ENCODE results near the gene CCDC174.
"Not testable (repeated sequence)": the region's sequence is repeated elsewhere in the genome, so short reads cannot be mapped to it uniquely, and the experiment has no call there.

The CCDC174 gene

DNA sequence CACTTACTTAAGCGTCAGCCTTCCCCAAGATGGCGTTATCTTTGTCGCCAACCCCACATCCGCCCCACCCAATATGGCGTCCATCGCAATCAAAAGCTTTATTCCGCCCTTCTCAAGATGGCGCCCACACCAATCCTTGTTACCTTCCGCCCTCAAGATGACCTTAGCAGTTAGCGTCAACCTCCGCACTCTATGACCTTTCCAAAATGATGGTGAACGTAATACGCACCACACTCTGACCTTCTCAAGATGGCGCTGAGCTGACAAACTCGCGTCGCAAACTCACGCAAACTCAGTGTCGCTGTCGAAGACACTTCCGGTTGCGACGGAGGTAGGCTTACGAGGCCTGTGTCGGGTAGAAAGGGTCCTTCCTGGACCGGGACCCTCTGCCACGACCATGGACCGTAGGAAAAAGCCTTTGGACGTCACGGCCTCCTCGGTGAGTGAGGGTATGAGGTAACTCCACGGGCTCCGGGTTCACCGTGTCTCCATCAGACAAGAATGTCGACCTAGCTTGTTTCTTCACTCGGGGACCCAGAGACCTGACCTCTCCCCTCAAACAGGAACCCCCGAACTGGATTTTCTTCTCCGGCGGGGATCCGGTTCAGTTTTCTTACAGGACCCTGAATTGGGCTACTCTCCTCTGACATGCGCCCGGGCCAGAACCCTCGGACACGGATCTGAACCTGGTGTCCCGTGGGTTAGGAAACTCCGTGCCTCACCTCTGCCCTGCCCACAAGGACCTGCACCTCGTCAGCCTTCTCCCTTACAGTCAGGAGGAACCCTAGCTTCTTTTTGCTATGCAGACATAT, at the start of gene CCDC174:
Gene CCDC174 (plus strand): TSS at position 323 of the 812 bp plus-strand sequence. CDS start 75 bp downstream, at position 398.
- TF ChIP-seq ZNF274 (IDR thresholded peaks at IDR 0.05; ENCODE audit: low read depth, low read length): no peak
- H3K4me3 ChIP-seq (ENCODE audit: low read length): peak within 1 kb of the TSS; percentile 84

DNA sequence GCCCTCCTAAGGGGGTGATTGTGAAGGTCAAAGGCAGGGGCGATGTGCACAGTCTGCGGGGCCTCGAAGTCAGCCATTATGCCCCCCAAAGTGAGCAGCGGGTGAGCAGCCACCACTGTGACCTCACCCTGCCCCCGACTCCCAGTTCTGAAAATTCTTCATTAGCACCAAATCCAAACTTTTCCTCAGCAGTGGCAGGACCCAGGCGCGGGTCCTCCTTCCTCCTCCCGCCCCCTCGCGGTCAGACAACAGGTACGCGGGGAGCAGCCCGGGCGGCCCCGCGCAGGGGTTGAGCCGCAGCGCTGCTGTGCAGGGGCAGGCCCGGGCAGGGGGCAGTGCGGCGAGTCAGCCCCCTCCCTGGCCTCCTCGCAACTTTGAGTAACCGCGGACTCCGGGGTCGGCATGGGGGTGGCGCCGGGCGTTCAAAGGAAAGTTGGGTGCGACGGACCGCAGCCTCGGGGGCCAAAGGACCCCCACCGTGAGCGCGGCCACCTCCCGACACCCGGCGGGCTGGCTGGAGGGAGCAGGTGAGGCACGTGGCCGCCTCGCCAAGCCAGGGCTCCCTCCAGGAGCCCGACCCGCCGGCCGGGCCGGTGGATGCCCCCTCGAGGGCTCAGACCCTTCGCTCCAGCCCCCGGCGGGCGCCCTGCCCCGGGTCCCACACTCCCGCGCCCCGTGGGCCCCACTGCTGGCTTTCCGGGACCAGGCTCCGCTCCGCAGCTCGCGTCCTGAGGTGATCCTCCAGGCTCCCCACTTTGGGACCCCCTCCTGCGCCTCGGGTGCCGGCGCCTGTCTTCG, 49.4 kb upstream of the CCDC174 start:
- H3K4me3 ChIP-seq (ENCODE audit: low read length): no peak overlapping the region
- no peak for TF ChIP-seq ZNF274 (IDR thresholded peaks at IDR 0.05; ENCODE audit: low read depth, low read length)

DNA sequence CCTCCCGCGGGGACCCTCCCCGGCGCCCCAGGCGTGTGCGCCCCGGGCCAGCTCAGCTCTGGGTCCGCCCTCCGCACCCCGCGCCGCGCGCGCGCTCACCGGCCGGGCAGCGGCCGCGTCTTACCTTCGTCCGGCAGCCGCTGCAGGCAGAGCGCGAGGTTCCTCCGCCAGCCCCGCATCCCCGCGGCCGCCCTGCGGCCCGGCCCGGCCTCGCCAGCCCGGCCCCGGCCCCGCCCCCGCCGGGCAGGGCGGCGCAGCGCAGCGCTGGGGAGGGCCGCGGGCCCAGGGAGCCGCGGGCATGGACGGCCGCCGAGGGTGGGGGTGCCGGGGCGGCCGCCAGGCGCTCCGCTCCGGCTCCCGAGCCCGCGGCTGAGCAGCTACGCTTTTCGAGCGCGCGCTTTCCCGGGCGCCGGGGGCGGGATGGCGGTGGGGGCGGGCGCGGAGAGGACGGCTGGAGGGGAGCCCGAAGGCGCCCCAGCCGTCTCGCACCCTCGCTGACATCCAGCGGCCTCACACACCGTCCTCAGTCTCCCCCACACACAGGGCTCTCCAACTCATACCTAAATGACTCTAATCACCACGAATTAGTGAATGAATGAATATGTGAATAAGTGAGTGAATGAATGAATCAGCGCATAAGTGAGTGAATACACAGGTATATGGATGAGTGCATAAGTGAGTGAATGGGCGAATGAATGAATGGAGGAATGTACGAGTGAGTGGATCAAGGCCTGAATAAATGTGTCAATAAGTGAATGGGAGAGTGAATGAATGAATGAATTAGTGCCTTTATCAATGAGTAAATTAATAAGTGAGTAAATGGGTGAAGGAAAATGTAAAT, 48.5 kb upstream of the CCDC174 start:
- TF ChIP-seq ZNF274 (IDR thresholded peaks at IDR 0.05; ENCODE audit: low read depth, low read length): no peak
- H3K4me3 ChIP-seq (ENCODE audit: low read length): no peak overlapping the region

DNA sequence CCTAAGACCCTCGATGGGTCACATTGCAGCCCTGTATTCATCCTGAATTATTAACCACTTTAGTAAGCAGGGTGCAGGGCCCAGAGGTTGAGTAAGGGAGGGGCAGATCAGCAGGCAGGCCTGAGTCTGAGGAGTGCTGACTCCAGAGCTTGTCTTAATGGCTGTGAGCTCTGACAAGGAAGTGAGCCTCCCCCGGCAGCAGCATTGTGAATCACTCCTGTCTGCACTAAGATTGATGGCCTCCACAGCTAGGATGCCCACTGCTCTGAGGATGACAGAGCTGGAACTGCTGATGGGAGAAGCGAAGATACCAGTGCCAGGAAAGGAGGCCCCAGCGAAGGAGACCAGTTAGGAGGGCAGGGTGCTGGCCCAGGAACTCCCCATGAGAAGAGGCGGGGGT, 46.5 kb upstream of the CCDC174 start:
- no peak for TF ChIP-seq ZNF274 (IDR thresholded peaks at IDR 0.05; ENCODE audit: low read depth, low read length)
- no peak overlapping the region for H3K4me3 ChIP-seq (ENCODE audit: low read length)

DNA sequence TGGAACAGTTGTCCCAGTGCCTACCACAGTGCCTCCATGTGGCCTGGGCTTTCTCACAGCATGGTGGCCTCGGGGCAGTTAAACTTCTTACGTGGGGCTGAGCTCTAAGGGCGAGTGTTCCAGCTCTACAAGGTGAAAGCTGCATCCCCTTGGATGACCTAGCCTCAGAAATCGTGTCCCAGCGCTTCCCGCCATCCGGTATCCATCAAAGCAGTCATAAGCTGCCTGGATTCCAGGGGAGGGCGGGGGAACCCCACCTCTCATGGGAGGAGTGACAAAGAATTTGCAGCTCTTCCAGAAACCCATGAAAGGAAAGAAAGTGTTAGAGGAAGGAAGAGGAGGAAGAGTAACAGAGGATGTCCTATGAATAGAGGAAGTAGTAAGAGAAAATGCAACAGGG, 45.8 kb upstream of the CCDC174 start:
- no peak for TF ChIP-seq ZNF274 (IDR thresholded peaks at IDR 0.05; ENCODE audit: low read depth, low read length)
- H3K4me3 ChIP-seq (ENCODE audit: low read length): no peak overlapping the region

DNA sequence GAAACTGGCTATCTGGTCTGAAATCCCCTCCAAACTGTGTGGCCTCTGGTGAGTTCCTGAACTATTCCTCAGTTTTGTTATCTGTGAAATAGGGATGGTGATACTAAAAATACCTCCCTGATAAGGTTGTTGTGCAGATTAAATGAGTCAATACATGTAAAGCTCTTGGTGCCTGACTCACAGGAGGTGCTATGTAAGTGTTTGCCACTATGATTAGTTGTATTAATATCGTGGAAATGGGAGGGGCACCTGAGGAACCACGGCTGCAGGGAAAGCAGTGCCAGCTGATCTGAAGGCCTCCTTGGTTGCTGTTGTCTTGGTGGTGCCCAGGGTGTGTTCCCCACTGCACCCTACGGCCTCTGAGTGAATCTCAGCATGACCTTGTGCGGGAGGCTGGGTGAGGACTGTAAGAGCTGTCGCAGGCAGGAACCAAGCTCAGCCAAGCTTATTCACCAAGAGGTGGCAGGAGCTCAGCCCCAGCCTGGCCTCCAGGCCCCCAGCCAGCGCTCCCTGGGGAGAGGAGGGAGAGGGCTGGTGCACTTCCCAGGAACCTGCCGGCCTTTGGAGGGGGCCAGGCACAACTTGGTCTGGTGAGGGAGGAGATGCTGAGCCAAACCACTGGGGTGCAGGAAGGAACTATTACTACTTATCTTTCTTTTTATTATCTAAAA, 44.8 kb upstream of the CCDC174 start:
- H3K4me3 ChIP-seq (ENCODE audit: low read length): no peak overlapping the region
- no peak for TF ChIP-seq ZNF274 (IDR thresholded peaks at IDR 0.05; ENCODE audit: low read depth, low read length)

DNA sequence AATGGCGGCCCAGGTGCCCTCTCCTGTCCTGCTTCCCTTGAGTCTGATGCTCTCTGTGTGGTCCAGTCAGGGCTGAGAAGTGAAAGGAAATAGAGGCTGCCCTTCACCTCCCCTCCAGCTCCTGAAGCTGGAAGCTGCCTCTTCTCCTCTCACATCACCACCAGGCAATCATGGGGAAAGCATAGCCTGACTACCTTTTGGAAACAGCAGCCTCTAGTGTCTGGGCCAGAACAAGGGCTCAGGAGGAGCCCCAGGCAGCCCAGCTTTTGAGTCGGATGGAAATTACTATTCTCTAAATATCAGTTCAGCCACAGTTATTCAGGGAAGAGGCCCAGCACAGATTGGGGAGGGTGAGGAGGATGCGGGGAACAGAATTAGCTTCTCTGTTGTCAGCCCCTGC, 43.3 kb upstream of the CCDC174 start:
- TF ChIP-seq ZNF274 (IDR thresholded peaks at IDR 0.05; ENCODE audit: low read depth, low read length): no peak

DNA sequence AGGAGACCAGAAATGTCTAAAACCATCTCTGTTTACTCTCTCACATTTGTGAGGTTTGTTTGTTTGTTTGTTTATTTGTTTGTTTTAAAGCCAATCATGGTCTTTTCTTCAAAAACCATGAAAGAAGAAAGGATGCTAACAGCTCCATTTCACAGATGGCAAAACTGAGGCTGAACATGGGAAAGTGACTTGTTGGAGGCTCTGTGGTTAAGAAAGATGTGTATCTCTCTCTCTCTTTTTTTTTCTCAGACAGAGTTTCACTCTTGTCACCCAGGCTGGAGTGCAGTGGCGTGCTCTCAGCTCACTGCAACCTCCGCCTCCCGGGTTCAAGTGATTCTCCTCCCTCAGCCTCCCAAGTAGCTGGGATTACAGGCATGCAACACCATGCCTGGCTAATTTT, 42.5 kb upstream of the CCDC174 start:
- not testable (repeated sequence) for H3K4me3 ChIP-seq (ENCODE audit: low read length)

More for the DNA sequence above, 43.3 kb upstream of the CCDC174 start:
- no peak overlapping the region for H3K4me3 ChIP-seq (ENCODE audit: low read length)

DNA sequence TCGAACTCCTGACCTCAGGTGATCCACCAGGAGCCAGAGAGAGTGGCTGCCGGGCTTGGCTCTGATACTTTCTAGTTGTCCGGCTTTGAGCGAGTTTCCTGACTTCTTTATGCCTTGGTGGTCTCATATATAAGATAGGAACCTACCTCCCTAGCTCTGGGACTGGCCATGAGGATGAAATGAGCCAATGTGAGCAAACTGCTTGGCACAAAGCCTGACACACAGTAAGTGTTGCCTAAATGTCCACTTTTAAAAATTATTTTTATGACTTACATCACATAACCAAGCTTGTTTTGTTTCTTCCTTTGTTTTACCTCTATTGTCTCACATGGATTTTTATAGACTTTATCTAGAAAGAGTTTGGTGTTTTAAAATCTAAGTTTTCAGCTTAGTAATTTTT, 42.1 kb upstream of the CCDC174 start:
- H3K4me3 ChIP-seq (ENCODE audit: low read length): no peak overlapping the region
- no peak for TF ChIP-seq ZNF274 (IDR thresholded peaks at IDR 0.05; ENCODE audit: low read depth, low read length)

DNA sequence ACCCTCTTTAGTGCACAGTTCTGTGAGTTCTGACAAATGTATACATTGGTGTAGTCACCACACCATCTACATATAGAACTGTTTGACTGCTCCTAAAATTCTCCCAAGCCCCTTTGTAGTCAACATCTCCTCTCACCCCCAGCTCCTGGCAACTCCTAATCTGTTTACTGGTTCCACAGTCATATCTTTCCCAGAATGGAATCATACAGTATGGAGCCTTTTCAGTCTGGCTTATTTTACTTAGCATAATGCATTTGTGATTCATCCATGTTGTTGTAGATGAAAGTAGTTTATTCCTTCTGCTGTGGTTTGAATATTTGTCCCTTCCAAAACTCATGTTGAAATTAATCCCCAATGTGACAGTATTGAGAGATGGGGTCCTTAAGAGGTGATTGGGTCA, 41.6 kb upstream of the CCDC174 start:
- TF ChIP-seq ZNF274 (IDR thresholded peaks at IDR 0.05; ENCODE audit: low read depth, low read length): no peak
- H3K4me3 ChIP-seq (ENCODE audit: low read length): no peak overlapping the region

DNA sequence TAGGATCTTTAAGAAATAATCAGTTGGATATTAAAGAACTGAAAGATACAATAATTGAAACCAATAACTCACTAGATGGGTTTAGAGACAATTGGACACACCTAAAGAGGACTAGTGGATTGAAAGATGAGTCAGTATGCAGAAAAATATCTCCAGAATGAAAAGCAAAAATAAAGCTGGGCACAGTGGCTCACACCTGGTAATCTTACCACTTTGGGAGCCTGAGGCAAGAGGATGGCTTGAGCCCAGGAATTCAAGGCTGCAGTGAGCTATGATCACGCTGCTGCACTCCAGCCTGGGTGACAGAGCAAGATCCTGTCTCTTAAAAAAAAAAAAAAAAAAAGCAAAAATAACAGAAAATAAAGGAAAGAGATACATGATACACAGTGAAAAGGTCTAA, 37.4 kb upstream of the CCDC174 start:
- no peak overlapping the region for H3K4me3 ChIP-seq (ENCODE audit: low read length)
- TF ChIP-seq ZNF274 (IDR thresholded peaks at IDR 0.05; ENCODE audit: low read depth, low read length): no peak

DNA sequence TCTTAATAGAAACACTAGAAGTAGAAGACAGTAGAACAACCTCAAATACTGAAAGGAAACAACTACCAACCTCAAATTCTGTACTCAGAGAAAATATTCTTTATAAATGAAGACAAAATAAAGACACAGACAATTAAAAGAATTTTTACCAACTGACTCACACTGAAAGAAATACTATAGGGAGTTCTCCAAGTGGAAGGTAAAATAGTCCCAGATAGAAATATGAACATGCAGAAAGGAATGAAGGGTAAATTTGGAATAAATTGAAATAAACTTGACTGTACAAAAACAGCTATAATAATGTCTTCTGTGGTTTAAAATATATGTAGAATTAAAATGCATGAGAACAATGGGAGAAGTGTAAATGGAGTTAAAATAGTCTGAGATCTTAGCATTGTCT, 36.7 kb upstream of the CCDC174 start:
- no peak for TF ChIP-seq ZNF274 (IDR thresholded peaks at IDR 0.05; ENCODE audit: low read depth, low read length)
- no peak overlapping the region for H3K4me3 ChIP-seq (ENCODE audit: low read length)

DNA sequence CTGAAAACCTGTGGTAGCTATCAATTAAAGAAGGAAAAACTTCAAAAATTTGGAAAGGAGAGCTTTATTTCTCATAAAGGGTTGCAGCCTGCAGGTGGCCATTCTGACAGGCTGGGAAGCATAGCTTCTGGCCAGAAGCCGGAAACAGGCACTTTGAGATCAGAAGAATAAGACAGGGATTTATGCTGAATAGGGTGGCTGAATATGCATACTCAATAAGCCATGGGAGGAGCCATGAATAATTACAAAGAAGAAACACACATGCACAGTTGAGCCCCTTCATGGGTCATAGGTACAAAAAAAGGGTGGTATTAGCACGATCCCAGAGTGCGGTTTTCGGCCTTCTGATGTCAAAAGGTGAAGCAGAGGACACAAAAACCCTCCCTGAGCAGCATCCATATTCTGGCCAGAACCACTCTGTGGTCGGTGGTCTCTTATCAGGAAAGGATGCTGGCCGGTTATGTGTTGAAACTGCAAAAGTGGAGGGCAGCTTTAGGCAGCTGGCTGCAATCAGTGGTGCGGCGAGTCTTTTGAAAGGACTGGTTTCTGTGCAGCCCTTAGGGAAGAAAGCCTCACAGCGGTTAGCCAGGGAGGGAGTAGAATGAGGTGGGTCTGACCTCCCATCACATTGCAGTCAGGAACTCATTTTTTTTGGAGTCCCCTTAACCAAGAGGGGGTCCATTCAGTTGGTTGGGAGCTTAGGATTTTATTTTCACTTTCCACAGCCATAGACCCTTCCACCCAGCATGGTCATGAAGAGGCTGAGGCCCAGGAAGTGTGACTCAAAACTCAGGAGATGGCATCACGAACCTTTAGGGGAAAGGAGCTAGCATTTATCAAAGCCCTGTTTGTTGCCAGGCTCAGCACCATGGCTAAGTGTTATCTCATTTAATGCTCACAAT, 34.7 kb upstream of the CCDC174 start:
- TF ChIP-seq ZNF274 (IDR thresholded peaks at IDR 0.05; ENCODE audit: low read depth, low read length): no peak
- H3K4me3 ChIP-seq (ENCODE audit: low read length): no peak overlapping the region

Measured in GM08714 (cell line).